Activated CD8-positive, alpha-beta T cell treated with anti-CD3 and anti-CD28 coated beads for 36 hours (primary cell): Measurements from ENCODE around the gene SLA2. TPM values are rescaled to one million over a fixed set of nuclear protein-coding genes. Genes with fewer than 3 reads are reported as not detected.

ENCODE experiments used
- ATAC-seq: fragments of 200-7000 bp; cut with Tn5 transposase; one replicate; pipeline ENCODE4 v1.10.0; 2021; ENCODE audit warnings: mild to moderate bottlenecking, moderate library complexity
- CTCF ChIA-PET: fragments of 350-600 bp; sonication (Branson Sonifier 250); formaldehyde crosslinking; loops from one replicate; lab custom pipeline; 2021; ENCODE audit warnings: antibody characterized with exemption; lab: Charles Lee
- POLR2A ChIA-PET: fragments of 350-600 bp; sonication (Branson Sonifier 250); formaldehyde crosslinking; loops from one replicate; lab custom pipeline; 2021; ENCODE audit warnings: antibody characterized with exemption; lab: Charles Lee
- DNase-seq: peaks from one replicate; pipeline ENCODE4 v3.0.0-alpha.2; 2020
- H3K27ac Mint-ChIP-seq: one replicate; pipeline ENCODE4 v1.8.0; 2021; ENCODE audit warnings: mild to moderate bottlenecking, mixed read lengths
- H3K27me3 Mint-ChIP-seq: one replicate; pipeline ENCODE4 v1.8.0; 2021; ENCODE audit warnings: mixed read lengths
- H3K36me3 Mint-ChIP-seq: one replicate; pipeline ENCODE4 v1.8.0; 2021; ENCODE audit warnings: low read depth, mixed read lengths
- H3K4me1 Mint-ChIP-seq: one replicate; pipeline ENCODE4 v1.8.0; 2021; ENCODE audit warnings: low read depth, mixed read lengths
- H3K4me3 Mint-ChIP-seq: one replicate; pipeline ENCODE4 v1.8.0; 2021; ENCODE audit warnings: mild to moderate bottlenecking, moderate library complexity, mixed read lengths
- H3K9me3 Mint-ChIP-seq: one replicate; pipeline ENCODE4 v1.8.0; 2021; ENCODE audit warnings: mixed read lengths
- intact Hi-C: fragments of 100-400 bp; cut with micrococcal nuclease; formaldehyde crosslinking; loops from one replicate; pipeline ENCODE4 v1.10.0; 2022
- total RNA-seq, 2 experiments: library from RNA; stranded (reverse); gene quantifications; one replicate each; pipeline ENCODE4 v1.2.3, GENCODE V29; 2021
- TF ChIP-seq, protein P1 (sequence below): fragments of 200-600 bp; IDR thresholded peaks from one replicate; pipeline ENCODE4 v1.8.0; 2022; ENCODE audit warnings: antibody characterized with exemption, mild to moderate bottlenecking

The SLA2 gene
- total RNA-seq, 2 experiments from 2014 or later = 51.5 to 53.5 TPM

GRCh38 chr20:36647196-36648121 lies 1.5 kb upstream of the SLA2 start:
- no peaks in the 10 kb centered on the region for H3K9me3 Mint-ChIP-seq
- ATAC-seq (no peak), DNase-seq (no peak)
- peak overlapping the region; percentile 39 for H3K4me3 Mint-ChIP-seq
- H3K4me1 Mint-ChIP-seq = peaks cover 28% of the 10 kb centered on the region
- H3K27me3 Mint-ChIP-seq = no peaks in the 10 kb centered on the region
- intact Hi-C loops = no loop called here
- ChIA-PET CTCF (interaction anchor here (0.7 to 1.1 kb wide), 2 partner anchors 35 to 127 kb away, joined by 3 to 4 read pairs; no protein-coding TSS in a partner anchor), POLR2A (interaction anchor here (0.6 to 3.8 kb wide), 5 partner anchors 14 to 127 kb away, joined by 3 to 18 read pairs (median 3); partner anchors contain the start of gene DSN1)
- peak overlapping the region; percentile 67 for H3K27ac Mint-ChIP-seq
- TF ChIP-seq, protein P1, sequence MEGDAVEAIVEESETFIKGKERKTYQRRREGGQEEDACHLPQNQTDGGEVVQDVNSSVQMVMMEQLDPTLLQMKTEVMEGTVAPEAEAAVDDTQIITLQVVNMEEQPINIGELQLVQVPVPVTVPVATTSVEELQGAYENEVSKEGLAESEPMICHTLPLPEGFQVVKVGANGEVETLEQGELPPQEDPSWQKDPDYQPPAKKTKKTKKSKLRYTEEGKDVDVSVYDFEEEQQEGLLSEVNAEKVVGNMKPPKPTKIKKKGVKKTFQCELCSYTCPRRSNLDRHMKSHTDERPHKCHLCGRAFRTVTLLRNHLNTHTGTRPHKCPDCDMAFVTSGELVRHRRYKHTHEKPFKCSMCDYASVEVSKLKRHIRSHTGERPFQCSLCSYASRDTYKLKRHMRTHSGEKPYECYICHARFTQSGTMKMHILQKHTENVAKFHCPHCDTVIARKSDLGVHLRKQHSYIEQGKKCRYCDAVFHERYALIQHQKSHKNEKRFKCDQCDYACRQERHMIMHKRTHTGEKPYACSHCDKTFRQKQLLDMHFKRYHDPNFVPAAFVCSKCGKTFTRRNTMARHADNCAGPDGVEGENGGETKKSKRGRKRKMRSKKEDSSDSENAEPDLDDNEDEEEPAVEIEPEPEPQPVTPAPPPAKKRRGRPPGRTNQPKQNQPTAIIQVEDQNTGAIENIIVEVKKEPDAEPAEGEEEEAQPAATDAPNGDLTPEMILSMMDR = no peak
- peaks cover 20% of the 10 kb centered on the region for H3K36me3 Mint-ChIP-seq

- peak overlapping the region; percentile 82 for H3K4me3 Mint-ChIP-seq
- peaks cover 33% of the 10 kb centered on the region for H3K4me1 Mint-ChIP-seq
- no peak for DNase-seq
- intact Hi-C loops = no loop called here
- ChIA-PET CTCF (interaction anchor here (0.7 to 1.9 kb wide), 4 partner anchors 32 to 128 kb away, joined by 3 to 7 read pairs (median 4); no protein-coding TSS in a partner anchor), POLR2A (interaction anchor here (1.1 to 3.8 kb wide), 6 partner anchors 13 to 127 kb away, joined by 3 to 21 read pairs (median 18); partner anchors contain the start of genes DSN1 and RAB5IF)
- no peaks in the 10 kb centered on the region for H3K9me3 Mint-ChIP-seq
- H3K27ac Mint-ChIP-seq = peak overlapping the region; percentile 98
- ATAC-seq = no peak
- H3K36me3 Mint-ChIP-seq = peaks cover 25% of the 10 kb centered on the region
- TF ChIP-seq, protein P1 = no peak
- H3K27me3 Mint-ChIP-seq = no peaks in the 10 kb centered on the region
These were observed 682 bp upstream of the SLA2 start for GRCh38 chr20:36646678-36647077.

- DNase-seq = peak; percentile 31
- ChIA-PET POLR2A (interaction anchor here (0.5 to 3.8 kb wide), 12 partner anchors 11 to 181 kb away, joined by 3 to 37 read pairs (median 8); partner anchors contain the start of genes DSN1 and RAB5IF), CTCF (interaction anchor here (0.8 to 4.7 kb wide), 11 partner anchors 9 to 163 kb away, joined by 3 to 30 read pairs (median 4); partner anchors contain the start of genes DSN1 and RAB5IF)
- Mint-ChIP-seq H3K36me3 (peaks cover 31% of the 10 kb centered on the region), H3K27me3 (no peaks in the 10 kb centered on the region), H3K4me1 (peaks cover 35% of the 10 kb centered on the region), H3K27ac (peak overlapping the region; percentile 98), H3K9me3 (no peaks in the 10 kb centered on the region), H3K4me3 (peak overlapping the region; percentile 82)
- no peak for ATAC-seq
- TF ChIP-seq, protein P1 = no peak
- intact Hi-C loops = no loop called here
These were observed 643 bp downstream of the SLA2 start for GRCh38 chr20:36645353-36645752.

DNA sequence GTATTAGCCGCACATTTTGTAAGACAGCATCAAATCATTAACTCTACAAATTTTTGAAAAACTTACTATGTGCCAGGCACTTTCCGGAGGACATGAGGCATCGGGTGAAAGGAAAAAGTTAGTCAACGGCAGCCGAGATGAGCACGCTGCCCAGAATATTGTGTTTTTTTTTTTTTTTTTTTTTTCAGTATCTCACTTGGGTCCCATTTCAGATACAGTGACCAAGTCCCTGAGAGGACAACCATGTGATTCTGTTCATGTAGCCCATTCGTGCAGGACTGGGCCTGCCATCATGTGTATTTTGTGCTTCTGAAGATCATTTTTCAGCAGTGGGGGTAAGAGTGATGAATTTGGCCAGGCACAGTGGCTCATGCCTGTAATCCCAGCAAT lies 1.3 kb downstream of the SLA2 start:
- Mint-ChIP-seq H3K9me3 (no peaks in the 10 kb centered on the region), H3K4me3 (peak overlapping the region; percentile 82), H3K27ac (peak overlapping the region; percentile 98), H3K27me3 (no peaks in the 10 kb centered on the region), H3K4me1 (peaks cover 35% of the 10 kb centered on the region), H3K36me3 (peaks cover 31% of the 10 kb centered on the region)
- intact Hi-C loops = no loop called here
- CTCF ChIA-PET = interaction anchor here (0.7 to 4.7 kb wide), 8 partner anchors 14 to 110 kb away, joined by 3 to 30 read pairs (median 4); partner anchors contain the start of gene RAB5IF
- DNase-seq = peak; percentile 84
- TF ChIP-seq, protein P1 = no peak
- POLR2A ChIA-PET = interaction anchor here (0.5 to 3.5 kb wide), 16 partner anchors 10 to 691 kb away, joined by 3 to 37 read pairs (median 5); partner anchors contain the start of genes DSN1 and RAB5IF
- peak; percentile 62 for ATAC-seq
